VCaP (cell line): ENCODE measurements around the gene SLCO4A1.

Experiments used
- H3K27ac ChIP-seq: fragments of 450-650 bp; 2 replicates; pipeline ENCODE4 v1.5.1; 2017
- TF ChIP-seq, protein P1 (sequence below): fragments of 450-650 bp; conservative IDR thresholded peaks from 2 replicates; pipeline ENCODE4 v1.5.1; 2017; ENCODE audit warnings: mild to moderate bottlenecking, moderate library complexity

The SLCO4A1 gene

DNA sequence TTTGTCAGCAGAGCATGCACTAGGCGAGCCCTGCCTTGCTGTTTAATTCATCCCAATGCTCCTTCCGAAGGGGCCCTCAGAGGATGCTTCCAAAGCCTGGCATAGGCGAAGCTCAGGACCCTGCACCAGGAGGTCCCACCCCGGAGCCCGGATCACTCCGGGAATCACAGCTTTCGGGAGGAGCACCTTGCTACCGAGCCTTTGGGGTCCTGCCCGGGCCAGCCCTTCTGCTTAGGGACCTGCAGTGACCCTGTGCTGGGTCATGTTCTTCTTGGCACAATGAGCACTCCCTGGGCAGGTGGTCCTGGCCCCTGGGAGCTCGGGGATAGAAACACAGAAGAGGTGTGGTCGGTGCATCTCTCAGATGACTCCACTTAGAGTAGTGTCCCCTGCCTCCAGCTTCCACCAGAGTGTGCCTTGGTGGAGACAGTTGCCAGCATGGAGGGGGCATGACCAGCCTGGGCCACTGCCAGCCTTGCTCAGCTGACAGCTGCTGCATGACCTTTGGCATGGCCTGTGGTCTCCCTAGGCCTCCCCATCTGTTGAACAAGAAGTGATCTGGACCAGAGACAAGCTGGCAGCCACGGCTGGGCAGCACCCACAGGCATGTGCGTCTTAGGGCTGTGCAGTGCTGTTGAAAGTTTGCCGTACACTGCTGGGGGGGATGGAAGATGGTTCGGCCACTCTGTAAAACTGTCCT, 44.7 kb upstream of the SLCO4A1 start:
- H3K27ac ChIP-seq, result no peak overlapping the region
- TF ChIP-seq, protein P1, sequence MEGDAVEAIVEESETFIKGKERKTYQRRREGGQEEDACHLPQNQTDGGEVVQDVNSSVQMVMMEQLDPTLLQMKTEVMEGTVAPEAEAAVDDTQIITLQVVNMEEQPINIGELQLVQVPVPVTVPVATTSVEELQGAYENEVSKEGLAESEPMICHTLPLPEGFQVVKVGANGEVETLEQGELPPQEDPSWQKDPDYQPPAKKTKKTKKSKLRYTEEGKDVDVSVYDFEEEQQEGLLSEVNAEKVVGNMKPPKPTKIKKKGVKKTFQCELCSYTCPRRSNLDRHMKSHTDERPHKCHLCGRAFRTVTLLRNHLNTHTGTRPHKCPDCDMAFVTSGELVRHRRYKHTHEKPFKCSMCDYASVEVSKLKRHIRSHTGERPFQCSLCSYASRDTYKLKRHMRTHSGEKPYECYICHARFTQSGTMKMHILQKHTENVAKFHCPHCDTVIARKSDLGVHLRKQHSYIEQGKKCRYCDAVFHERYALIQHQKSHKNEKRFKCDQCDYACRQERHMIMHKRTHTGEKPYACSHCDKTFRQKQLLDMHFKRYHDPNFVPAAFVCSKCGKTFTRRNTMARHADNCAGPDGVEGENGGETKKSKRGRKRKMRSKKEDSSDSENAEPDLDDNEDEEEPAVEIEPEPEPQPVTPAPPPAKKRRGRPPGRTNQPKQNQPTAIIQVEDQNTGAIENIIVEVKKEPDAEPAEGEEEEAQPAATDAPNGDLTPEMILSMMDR, result no peak

DNA sequence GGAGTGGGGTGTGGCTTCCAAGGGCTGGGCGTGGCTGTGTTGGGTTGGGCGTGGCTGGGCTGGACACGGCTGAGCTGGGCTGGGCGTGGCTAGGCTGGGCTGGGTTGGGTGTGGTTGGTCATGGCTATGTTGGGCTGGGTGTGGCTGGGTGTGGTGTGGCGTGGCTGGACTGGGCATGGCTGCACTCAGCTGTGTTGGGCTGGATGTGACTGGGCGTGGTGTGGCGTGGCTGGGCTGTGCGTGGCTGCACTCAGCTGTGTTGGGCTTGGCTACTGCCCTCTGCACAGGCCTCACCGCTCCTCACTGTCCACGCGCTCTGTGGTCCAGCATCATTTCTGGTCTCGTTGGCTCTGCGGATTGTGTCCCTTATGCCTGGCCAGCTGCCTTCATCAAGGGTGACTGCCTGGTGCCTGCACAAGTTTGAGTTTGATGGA, 43.5 kb upstream of the SLCO4A1 start:
- TF ChIP-seq, protein P1, result no peak
- no peak overlapping the region for H3K27ac ChIP-seq

DNA sequence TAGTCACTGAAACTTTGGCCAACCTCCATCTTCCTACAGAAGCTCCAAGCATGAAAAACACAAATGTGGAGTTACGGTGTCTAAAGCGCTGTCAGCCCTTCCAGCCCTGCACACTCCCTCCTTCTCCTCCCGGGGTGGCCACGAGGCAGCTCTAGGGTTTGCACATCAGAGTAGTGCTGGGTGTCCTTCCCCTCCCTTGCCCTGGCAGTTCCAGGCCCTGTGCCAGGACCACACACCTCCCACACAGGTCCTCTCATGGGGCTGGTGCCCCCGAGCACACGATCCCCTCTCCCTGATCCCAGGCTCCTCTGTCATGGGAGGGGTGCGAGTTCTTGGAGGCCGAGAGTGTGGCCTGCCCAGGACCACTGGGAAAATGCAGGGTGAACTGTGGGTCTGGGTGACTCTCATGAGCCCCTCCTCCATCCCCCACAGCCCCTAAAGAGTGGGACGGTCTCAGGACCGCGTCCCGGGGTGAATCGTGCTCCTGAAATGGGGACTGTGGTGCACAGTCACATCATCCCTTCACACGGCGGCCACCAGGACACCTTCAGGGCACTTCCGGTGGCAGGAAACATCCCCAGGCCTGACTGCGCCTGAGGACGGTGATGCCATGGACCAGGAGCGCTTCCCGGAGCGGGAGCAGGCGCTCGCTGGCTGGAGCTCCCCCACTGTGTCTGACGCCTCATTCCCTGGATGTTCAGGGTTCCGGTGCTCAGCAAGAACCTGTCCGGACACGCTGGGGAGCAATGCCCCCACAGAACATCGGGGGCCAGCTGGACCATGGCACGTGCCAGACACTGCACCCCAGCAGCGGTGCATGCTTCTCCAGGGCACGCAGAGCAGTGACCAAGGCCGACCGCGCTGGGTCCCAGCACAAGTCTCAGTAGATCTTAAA, 42.8 kb upstream of the SLCO4A1 start:
- TF ChIP-seq, protein P1, result no peak
- H3K27ac ChIP-seq, result no peak overlapping the region

DNA sequence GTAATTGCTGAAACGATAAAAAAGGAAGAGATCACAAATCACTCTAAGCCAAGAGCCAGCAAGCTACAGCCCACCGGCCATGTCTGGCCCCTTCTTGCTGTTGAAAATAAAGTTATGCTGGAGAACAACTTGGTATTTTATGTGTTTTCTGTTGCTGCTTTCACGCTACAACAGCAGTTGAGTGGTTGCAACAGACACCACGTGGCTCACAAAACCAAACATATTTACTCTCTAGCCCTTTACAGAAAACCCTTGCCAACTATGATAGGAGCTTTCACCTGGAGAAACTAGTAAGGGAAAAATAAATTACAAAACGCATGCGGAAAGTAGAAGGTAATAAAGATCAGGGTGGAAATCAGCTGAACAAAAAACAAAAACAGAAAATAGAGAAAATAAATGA, 41.1 kb upstream of the SLCO4A1 start:
- H3K27ac ChIP-seq, result no peak overlapping the region
- TF ChIP-seq, protein P1, result no peak

DNA sequence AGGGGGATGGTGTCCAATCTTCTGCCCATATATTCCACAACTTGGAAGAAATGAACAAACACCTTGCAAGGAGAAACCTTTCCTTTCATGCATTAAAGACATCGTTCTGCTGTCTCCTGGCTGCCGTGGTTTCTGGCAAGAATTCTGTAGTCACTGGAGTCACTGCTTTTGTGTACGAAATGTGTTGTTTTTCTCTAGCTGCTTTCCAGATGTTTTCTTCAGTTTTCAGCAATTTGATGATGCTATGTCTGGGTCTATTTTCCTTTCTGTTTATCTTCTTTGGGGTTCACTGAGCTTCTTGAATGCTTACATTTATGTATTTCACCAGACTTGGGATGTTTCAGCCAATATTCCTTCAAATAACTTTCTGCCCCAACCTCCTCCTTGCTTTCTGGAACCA, 40.6 kb upstream of the SLCO4A1 start:
- TF ChIP-seq, protein P1, result no peak
- H3K27ac ChIP-seq, result no peak overlapping the region

DNA sequence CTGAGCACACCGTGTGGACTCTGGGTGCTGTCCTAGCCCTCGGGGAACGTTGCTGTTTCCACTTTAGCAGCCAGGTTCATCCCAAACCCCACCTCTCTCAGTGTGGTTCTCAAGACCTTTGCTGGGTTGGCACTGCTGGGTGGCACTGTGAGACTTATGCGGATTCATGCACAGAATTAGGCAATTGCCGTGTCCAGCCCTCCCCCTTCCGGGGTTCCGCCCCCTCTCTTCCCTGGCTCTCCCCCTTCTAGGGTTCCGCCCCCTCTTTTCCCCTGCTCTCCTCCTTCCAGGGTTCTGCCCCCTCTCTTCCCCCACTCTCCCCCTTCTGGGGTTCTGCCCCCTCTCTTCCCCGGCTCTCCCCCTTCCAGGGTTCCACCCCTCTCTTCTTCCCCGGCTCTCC, 39.8 kb upstream of the SLCO4A1 start:
- TF ChIP-seq, protein P1, result no peak
- peak overlapping the region; percentile 35; the same call in 1 of the 2 replicates for H3K27ac ChIP-seq

DNA sequence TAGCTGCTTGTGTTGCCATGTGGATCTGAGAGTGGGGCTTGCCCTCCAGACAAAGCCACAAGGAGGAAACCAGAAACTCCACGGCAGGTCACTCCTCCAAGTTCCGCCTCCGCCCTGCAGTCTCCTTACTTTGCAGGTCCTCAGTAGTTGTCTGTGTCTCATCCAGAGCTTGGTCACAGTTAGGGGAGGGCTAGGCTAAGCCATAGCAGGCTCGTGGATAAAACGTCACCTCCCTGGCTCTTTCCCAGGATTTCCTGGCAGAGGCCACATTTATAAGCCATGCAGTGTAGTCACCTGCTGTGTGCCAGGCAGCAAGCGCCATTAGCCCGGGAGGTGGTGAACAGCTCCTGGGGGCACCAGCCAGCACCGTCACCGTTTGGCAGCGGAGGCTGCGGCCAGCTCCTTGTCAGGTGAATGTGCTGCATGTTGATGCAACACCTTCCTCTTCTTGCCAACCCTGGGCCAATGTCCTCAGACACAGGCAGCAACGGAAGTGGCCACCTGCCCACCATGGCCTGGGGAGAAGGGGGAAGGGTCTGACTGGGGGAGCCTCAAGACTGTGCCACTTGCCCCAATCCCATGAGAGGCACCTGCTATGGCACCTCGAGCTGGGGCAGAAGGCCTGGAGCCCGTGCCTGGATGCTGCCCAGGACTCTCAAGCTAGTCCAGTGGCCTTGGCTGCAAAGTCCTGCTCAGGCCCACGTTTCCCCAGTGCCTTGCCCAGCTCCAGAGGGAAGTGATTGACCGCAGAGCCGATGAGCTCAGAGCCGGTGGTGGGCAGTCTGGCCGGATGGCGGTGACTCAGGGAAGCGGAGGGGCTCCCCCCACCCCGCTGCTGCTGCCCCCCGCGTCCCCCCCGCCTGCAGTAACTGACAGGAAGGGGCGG, 39.0 kb upstream of the SLCO4A1 start:
- H3K27ac ChIP-seq, result peak overlapping the region; percentile 35; the same call in 1 of the 2 replicates
- TF ChIP-seq, protein P1, result no peak
